HG03469 (cell line): Measurements from ENCODE around the gene DMGDH.
"Not testable (repeated sequence)": the region's sequence is repeated elsewhere in the genome, so short reads cannot be mapped to it uniquely, and the experiment has no call there.

Source experiments
- ATAC-seq: cut with Tn5 transposase; IDR thresholded peaks from one replicate; pipeline ENCODE4 v1.9.1; 2021; ENCODE audit warnings: mild to moderate bottlenecking, moderate library complexity, moderate number of reproducible peaks; ENCODE audit not compliant: unreplicated experiment

Gene DMGDH

DNA sequence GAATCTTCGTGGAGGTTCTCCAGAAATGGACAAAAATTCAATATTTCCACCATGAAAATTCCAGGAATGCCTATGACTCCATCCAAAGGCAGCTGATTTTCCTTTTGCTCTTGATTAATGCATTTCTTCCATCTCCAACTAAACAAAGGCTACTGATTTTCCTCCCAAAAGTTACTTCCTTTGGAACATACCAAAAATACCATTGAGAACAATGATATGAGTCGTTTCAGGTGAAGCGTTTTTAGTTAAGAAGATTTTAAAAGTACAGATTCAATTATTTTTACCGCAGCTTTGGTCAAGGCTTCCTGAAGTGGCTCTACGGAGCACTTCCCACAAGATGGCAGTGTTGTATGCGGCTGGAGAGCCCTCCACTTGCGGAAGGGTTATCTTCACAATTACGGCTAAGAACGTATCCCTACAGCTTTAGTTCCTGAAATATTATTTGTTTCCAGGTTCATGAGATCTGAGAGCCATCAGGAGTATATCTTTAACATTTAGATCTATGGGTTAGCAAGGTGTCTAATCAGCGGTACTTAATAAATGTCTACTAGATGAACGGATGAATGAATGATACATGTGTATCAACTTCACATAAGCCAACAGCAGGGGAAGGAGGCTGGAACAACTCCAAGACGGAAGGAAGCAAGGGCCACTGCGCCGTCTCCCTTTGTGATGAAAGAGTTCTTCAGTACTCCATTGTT lies 48.5 kb downstream of the DMGDH start:
- ATAC-seq = no peak

DNA sequence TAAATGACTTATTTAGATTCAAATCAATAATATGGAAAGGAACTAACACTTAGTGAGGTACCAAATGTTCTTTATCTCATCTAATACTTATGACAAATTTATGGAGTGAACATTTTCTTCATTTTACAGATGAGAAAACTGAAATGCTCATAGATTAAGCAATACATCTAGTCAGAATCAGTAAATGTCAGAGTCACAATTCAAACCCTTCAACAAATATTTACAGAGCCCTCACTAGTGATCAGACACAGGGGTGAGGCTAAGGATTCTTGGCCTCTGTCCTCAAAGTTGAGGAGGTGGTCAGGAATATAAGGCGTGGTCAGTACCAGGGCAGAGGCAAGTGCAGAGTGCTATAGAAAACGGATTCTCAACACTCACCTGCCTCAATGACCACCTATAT lies 54.8 kb downstream of the DMGDH start:
- no peak for ATAC-seq

DNA sequence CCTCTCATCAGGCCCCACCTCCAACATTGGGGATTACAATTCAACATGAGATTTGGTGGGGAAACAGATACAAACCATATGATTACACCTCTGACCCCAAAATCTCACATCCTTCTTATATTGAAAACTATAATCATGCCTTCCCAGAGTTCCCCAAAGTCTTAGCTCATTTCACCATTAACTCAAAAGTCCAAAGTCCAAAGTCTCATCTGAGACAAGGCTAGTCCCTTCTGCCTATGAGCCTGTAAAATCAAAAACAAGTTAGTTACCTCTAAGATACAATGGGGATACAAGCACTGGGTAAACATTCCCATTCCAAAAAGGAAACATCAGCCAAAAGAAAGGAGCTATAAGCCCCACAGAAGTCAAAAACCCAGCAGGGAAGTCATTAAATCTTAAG lies 57.6 kb downstream of the DMGDH start:
- ATAC-seq = no peak

DNA sequence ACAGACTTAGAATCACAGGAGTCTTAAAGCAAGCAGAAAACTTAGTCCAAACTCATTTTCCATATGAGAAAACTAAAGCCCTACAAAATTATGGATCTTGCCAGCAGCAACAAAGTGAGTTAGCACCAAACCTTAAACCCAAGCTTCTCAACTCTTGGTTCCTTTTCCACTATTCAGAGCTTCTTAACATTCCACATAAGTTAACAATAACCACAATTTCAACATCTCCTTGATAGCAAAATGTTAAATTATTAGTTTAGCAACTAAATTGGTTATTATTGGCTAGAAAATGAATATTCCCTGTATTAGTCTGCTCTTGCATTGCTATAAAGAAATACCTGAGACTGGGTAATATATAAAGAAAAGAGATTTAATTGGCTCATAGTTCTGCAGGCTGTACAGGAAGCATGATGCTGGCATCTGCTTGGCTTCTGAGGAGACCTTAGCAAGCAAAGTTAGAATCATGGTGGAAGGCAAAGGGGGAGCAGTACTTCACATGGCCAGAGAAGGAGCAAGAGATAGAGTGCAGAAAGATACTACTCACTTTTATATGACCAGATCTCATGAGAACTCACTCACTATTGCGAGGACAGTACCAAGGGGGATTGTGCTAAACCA lies 58.1 kb downstream of the DMGDH start:
- no peak for ATAC-seq

DNA sequence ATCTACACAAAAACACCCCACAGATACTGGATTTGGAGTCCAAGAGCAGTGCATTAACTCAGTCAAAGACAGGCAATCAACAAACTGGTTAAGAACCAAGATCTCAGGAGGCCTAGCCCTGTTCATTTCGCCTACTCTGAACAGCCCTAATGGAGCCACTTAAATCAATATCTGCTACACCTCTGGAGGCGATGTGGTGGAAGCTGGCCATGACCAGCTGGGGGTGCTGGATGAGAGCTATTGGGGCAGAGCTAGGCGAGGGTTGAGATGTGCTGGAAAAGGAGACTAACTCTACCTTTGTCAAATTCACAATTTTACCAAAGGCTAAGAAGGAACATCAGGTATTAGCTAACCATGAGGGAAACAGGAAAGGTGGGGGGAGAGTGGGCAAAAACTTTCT lies 61.1 kb downstream of the DMGDH start:
- no peak for ATAC-seq

DNA sequence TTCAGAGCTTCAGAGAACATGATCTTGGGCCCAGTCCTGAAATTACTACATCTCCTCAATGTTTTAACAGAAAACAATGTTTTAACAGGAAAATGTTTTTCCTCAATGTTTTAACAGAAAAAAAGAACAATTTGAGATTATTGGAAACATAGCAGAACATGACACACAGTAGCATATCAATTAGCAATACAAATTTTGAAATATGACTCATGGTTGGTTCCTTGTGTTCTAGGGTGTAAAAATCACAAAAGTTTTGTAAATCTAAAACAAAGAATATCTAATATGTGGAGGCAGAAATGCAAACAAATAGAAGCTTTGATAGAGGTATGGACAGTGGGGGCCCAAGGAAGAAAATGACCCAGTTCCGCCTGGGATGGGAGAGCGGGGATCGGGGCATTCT lies 61.6 kb downstream of the DMGDH start:
- no peak for ATAC-seq

DNA sequence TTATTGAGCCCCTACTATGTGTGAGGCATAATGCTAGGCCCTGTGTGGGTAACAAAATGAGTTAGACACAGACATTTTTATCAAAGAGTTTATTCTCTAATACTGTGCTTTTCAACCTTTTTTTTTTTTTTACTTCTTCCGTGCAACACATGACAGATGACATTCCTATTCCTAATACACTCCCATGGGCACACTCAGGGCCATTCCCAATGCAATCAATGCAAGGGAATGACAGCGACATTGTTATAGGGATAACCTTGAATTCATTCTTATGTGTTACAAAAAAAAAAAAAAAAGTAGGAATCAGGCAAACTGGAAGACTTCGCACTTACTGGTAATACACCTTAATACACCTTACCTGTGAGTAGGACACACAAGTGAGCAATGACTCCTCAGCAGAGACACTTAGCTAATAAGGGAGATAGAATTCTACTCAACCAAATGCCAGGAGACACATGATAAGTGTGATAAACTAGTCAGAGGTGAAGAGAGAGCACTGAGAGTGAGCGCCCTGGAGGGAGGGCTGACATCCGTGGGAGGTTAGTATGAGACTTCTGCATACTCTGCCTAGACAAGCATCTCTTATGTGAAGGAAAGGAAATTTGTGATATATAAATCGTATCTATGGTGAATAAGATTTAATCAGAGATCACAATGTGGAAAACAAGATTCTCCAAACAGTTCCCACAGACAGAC lies 63.4 kb downstream of the DMGDH start:
- no peak for ATAC-seq

DNA sequence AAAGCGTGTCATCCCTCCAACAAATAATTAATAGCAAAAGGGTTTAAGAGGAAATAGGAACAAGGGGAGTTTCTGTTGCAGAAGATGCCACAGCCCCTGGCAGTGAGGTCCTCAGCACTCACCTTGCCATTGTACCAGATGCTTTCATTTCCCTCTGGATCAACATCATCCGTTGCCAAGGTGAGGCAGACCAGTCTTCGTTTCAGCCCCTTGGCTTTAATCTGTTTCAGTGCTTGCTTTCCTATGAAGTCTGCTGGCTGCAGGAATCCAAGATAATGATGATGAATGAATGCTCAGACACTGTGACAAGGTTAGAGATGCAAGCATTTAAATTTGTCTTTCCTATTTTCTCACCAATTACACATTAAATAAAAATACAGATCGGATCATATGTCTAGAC lies 64.3 kb downstream of the DMGDH start:
- no peak for ATAC-seq

DNA sequence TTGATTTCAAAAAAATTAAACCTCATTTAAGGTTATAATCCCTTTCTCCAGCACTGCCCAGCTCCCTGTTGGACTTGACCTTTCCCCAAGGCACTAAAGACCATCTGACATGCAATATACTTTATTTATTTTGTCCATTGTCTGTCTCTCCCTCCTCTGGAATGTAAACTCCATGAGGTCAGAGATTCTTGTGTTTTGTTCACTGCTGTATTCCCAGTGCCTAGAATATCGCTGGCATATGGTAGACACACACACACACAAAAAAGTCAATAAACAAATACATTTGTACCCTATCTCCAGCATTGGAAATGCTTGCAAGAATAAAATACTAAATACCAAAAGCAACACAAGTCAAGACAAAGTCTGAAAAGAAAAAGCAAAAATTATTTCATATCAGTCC lies 67.1 kb downstream of the DMGDH start:
- ATAC-seq = no peak

DNA sequence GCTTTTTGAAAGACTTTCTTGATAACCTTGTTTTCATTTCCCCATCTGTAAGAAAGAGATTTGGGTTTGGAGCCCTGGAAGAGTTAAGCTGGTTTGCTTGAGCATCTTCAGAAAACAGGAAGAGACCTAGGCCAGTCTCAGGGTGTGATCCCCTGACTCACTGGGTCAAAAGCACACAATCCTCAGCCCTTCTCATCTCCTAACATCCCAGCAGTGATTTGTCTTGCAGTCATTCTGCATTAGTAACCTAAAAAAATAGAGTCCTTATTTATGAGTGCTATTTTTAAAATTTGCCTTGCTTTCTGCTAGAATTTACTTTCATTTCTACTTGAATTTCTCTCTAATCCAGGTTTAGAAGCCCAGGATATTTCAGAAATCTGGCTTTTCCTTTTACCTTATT lies 68.0 kb downstream of the DMGDH start:
- ATAC-seq = no peak

DNA sequence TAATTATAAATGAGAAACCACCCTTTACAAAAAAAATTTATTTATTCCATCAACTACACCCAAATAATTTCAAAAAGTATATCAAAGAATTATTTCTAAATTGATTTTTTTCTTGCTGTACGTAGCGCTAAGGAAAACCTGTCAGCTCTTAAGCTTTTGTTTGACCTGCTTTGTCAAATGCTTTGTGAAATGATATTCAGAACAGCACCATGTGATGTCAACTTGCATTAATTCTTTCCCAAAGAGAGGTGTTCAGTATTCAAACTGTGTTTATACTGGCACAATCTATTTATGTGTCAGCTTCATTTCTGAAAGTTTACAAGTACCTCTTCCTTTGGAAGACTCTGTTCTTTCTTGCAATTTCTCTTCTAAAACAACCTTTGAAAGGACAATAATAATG lies 72.4 kb downstream of the DMGDH start:
- ATAC-seq = no peak

DNA sequence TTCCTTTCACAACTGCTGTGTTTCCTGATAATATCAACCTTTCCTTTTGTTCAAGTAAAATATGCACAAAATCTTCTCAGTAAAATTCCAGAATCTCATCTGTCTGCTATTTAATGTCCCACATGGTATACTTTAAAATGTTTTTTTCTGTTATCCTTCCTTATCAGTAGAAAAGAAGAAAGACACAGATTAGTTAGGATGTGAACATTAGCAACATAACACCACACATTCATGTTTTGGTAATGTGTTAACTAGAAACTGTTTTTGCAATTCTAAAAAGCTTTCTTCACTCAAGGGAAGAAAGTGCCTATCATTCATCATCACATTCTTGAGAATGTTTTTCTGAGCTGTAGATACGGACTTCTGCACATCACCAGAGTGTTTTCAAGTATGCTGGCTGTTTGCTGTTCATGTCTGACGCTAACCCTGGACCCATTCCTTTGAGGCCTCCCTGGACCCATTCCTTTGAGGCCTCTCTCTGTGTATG lies 73.9 kb downstream of the DMGDH start:
- no peak for ATAC-seq

DNA sequence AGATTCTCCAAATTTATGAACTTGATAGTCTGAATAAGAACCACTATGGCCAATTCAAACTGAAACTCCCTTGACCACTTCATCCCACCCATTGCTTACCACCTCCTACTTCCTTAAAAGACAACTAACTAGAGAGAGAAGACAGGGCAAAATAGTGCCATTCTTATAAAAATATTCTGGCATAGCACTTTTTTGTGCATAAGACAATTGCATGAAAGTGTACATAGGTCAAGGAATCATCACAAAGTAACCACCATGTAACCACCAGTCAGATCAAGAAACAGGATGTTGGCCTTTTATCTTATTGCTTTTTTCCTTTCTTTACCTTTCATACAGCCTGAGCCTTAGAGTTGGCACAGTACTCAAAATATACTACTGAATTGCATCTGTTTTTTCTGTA lies 76.3 kb downstream of the DMGDH start:
- no peak for ATAC-seq

DNA sequence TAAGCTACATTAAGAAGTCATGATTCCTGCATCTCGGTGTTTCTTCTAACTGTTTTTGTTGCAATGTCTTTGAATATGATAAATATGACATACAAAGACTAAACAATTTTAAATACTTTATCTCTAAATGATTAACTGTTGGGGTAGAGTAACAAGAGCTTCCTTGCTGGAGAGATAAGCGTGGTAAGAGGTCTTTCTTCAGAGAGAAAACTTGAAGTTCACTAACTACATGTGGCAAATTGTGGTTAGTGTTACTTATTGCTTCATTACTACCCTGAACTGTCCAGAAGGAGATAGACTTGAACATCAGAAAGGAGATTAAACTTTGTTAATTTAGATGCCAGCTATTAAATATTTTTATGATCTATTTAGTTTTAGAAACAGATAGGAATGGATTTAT lies 77.3 kb downstream of the DMGDH start:
- ATAC-seq = no peak

DNA sequence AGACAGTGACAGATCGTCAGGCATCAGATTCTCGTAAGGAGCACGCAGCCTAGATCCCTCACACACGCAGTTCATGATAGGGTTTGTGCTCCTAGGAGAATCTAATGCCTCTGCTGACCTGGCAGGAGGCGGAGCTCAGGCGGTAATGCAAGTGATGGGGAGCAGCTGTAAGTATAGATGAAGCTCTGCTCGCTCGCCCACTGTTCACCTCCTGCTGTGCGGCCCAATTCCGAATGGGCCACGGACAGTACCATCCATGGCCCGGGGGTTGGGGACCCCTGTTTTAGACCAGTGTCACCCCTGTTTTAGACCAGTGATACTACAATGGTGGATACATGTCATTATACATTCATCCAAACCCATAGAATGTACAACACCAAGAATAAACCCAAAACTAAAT lies 80.4 kb downstream of the DMGDH start:
- ATAC-seq = no peak

DNA sequence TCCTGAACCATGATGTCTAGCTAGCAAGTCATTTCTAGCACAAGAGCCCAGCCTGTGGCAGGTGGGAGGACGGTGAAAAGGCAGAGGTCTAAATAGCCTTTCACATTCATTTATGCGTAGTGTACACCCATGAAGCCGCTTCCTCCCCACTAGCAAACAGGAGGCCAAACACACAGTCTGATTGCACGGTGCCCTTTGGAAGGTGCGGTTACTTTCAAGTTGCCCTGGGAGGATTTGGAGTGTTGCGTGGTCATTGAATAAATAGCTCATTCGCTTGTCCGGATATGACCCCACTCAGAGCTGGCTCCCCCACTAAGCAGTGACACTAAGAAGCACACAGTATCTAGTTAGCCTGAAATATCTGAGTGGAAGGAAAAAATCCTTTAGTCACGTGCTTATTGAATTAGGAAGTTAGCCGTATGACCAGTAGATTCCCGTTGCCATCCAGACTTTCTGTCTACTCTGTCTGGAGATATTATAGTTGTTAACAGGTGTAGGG lies 83.7 kb downstream of the DMGDH start:
- ATAC-seq = peak; percentile 32

DNA sequence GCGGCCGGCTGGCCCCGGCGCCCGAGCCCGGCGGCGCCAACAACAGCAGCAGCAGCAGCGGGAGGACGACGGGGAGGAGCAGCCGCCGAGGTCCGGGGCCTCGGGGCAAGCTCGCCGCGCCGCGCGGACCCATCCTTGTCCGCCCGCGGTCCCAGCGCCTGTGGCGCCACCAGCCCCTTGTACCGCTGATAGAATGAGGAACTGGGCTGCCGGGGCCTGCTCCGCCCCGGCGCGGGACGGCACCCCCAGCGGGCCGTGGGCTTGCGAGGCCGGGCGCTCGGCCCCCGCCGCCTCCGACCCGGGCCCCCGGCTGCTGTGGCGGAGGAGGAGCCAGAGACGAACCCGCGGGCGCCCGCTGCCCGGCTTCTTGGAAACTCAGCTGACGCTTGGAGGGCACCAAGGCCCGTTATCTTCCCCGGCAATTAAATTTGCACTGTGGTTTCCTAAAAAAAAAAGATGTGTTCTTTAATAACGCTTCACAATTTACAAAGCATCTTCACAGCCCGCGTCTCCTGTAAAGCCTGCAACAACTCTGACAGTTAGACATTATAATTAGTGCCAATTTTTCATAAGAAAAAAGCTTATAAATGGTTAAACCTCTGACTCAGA lies 84.3 kb downstream of the DMGDH start, which contains the start of gene ARSB:
Gene ARSB, minus strand, starts transcription at position 195 of the 609 bp plus-strand sequence. Its CDS starts 62 bp downstream, at position 133.
- peak; percentile 21 for ATAC-seq

DNA sequence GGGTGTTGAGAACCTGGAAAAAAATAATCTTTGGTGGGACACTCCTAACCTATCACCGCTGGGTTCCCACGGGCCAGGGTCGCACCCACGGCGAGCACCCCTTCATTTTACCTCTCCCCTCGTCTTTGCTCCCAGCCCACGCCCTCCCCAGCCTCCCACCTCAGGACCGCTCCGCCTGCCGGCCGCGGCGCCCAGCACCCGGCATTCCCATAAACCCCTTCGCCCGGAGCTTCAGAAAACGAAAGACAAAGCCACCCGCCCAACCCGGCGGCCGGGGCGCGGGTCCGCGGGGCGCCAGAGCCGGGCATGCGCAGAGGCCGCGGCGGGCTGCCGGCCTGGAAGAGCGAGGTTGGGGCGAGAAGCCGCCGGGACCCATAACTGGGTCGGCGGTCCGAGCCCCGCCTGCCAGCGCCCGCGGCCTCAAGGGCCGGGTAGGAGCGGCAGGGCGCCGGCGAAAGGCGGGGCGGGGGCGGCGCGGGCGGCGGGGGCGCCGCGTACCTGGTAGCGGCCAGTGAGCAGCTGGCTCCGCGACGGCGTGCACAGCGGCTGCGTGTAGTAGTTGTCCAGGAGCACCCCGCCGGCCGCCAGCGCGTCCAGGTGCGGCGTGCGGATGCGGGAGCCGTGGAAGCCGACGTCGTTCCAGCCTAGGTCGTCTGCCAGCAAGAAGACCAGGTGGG lies 84.9 kb downstream of the DMGDH start:
- ATAC-seq = peak; percentile 32

DNA sequence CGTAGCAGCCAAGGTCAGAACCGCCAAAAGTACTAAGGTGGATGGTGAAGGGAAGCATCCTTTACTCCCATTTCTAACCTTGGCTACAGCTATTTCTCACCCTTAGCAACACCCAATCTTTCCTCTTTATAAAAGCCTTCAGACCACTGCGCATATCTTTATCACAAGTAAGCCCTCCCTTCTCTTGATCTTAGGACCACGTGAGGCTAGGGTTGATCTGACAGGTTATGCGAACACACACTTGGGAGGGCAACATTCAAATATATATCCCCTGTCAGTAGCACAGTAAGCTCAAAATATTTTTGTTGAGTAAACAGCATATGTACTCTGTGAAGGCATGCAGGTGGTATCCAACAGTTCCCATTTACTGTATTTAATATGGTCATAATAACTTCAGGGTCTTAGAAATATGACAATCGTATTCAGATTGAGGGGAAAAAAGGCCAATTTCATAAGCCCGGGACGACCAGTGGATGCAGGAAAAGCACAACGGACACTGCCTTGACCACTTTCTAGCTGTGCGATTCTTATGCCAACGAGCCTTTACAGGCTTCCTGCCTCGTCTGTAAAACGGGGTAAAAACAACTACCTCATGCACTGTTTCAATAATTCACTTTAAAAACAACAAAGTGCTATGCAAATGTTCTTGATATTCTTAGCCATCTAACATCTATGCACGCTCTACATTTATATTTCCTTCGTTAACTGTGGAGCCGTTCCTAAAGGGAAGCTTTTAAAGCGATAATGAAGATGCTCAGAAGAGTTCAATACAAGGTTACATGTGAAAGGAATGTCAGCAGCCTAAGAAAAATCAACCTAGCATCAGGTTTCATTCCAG lies 85.7 kb downstream of the DMGDH start:
- no peak for ATAC-seq

DNA sequence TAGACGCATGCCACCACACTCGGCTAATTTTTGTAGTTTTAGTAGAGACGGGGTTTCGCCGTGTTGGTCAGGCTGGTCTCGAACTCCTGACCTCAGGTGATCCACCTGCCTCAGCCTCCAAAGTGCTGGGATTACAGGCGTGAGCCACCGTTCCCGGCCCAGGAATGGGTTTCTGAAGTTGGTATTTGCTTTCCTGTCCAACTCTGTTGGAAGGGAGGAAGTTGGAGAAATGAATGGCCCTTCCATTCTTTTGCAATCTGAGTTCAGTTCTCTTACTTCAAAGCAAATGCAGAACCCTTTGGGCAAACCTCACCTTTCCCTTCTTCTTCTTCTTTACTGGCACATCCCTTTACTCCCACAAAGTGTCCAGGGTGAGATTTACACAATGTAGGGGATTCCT lies 86.3 kb downstream of the DMGDH start:
- ATAC-seq = not testable (repeated sequence)
